K562 (cell line): ENCODE results near the gene MPPED2. TPM values are rescaled to one million over a fixed set of nuclear protein-coding genes. Genes with fewer than 3 reads are reported as not detected.

ENCODE experiments used
- ATAC-seq: fragments of 200-7000 bp; cut with Tn5 transposase; 3 replicates; pipeline ENCODE4 v1.9.1; 2020; ENCODE audit warnings: moderate library complexity
- BruUV-seq: library from RNA; stranded (reverse); fragments of 400-500 nt; replicated peaks from 2 replicates; lab custom pipeline; 2021; lab: Mats Ljungman, UMichigan
- CTCF ChIA-PET: fragments of 300-600 bp; formaldehyde crosslinking; extraction: SDS; loops from one replicate; lab custom pipeline; 2021; ENCODE audit warnings: low intra/inter-chr PET ratio; lab: Yijun Ruan, JAX
- POLR2A ChIA-PET: fragments of 300-600, 350-650 bp; sonication (Branson Sonifier 250); formaldehyde crosslinking; extraction: SDS; loops from one replicate; lab custom pipeline; 2021; ENCODE audit warnings: antibody characterized with exemption, inconsistent platforms; lab: Yijun Ruan, JAX
- DNase-seq, 4 experiments: peaks; one replicate each; pipeline versions ENCODE4 v3.0.0 to v3.0.0-alpha.2; 2011 to 2018; ENCODE audit warnings: low spot score in 3 of 4, mixed read lengths in 3 of 4; ENCODE audit errors: extremely low read depth in 1 of 4
- FAIRE-seq: peaks from 2 replicates; lab custom pipeline; 2011; peaks lifted over from hg19 to GRCh38; lab: Jason Lieb, UNC
- H2AFZ ChIP-seq: 2 replicates; pipeline ENCODE4 v1.6.0; 2011; ENCODE audit warnings: low read depth, low read length, control low read depth, inconsistent platforms
- H3K27ac ChIP-seq: fragments of 200-600 bp; 3 replicates; pipeline ENCODE4 v1.8.0; 2011; ENCODE audit warnings: low read depth, mild to moderate bottlenecking, control low read depth, inconsistent platforms, low read length, moderate library complexity, mixed read lengths; ENCODE audit errors: extremely low read depth
- H3K27me3 ChIP-seq, 2 experiments: fragments of 300-600 bp in 1 of 2; 2 replicates in 1 of 2; 3 replicates in 1 of 2; pipeline versions ENCODE4 v1.6.0 to v1.8.0; 2011; ENCODE audit warnings: inconsistent platforms in 2 of 2, low read length in 2 of 2, mild to moderate bottlenecking in 1 of 2, mixed read lengths in 1 of 2, moderate library complexity in 1 of 2; ENCODE audit not compliant: control insufficient read depth in 2 of 2, insufficient read depth in 2 of 2
- H3K36me3 ChIP-seq: fragments of 300-600 bp; 3 replicates; pipeline ENCODE4 v1.8.0; 2011; ENCODE audit warnings: mild to moderate bottlenecking, low read length, inconsistent platforms; ENCODE audit not compliant: control insufficient read depth, insufficient read depth
- H3K4me1 ChIP-seq, 2 experiments: fragments of 200-600 bp in 1 of 2; replicated peaks in 1 of 2; 2 replicates in 1 of 2; 3 replicates in 1 of 2; pipeline versions ENCODE4 v1.5.1 to v1.8.0; 2011; ENCODE audit warnings: inconsistent platforms in 2 of 2, low read length in 2 of 2, mild to moderate bottlenecking in 1 of 2, mixed read lengths in 1 of 2, moderate library complexity in 1 of 2; ENCODE audit not compliant: control insufficient read depth in 2 of 2, insufficient read depth in 2 of 2
- H3K4me2 ChIP-seq: 2 replicates; pipeline ENCODE4 v1.6.1; 2011; ENCODE audit warnings: low read length, control low read depth, inconsistent platforms, mixed read lengths; ENCODE audit not compliant: insufficient read depth
- H3K4me3 ChIP-seq: fragments of 200-600 bp; sonication (generic), shearing (Covaris generic); 2 replicates; pipeline ENCODE4 v1.5.1; 2016; ENCODE audit warnings: control low read depth, inconsistent platforms
- H3K79me2 ChIP-seq: fragments of 200-600 bp; 3 replicates; pipeline ENCODE4 v1.8.0; 2011; ENCODE audit warnings: low read length, inconsistent platforms; ENCODE audit not compliant: control insufficient read depth, insufficient read depth
- H3K9ac ChIP-seq, 2 experiments: 2 replicates each; pipeline versions ENCODE4 v1.6.0 to v1.6.1; 2011; ENCODE audit warnings: low read depth in 2 of 2, low read length in 2 of 2, control low read depth in 1 of 2, inconsistent platforms in 1 of 2, mild to moderate bottlenecking in 1 of 2, mixed read lengths in 1 of 2; ENCODE audit not compliant: insufficient read depth in 1 of 2
- H3K9me1 ChIP-seq: one replicate; pipeline ENCODE4 v1.6.0; 2011; ENCODE audit warnings: inconsistent platforms, mild to moderate bottlenecking, low read length, moderate library complexity; ENCODE audit not compliant: control insufficient read depth, insufficient read depth
- H3K9me3 ChIP-seq: replicated peaks from 2 replicates; pipeline ENCODE4 v1.5.1; 2011; ENCODE audit warnings: low read depth, low read length, inconsistent platforms; ENCODE audit not compliant: control insufficient read depth, insufficient read depth
- H4K20me1 ChIP-seq: replicated peaks from 2 replicates; pipeline ENCODE4 v1.6.1; 2011; ENCODE audit warnings: low read length, inconsistent platforms, mixed read lengths; ENCODE audit not compliant: control insufficient read depth, insufficient read depth
- ATF1 ChIP-seq, 2 experiments: fragments of 450-650 bp in 1 of 2; IDR thresholded peaks; 2 replicates each; pipeline ENCODE4 v1.6.1; 2016; ENCODE audit warnings: missing compliant biosample characterization in 1 of 2, missing genetic modification characterization in 1 of 2
- CEBPB ChIP-seq: fragments of 450-650 bp; IDR thresholded peaks from 2 replicates; pipeline ENCODE4 v1.6.1; 2016; ENCODE audit warnings: missing genetic modification characterization, missing compliant biosample characterization
- DEAF1 ChIP-seq: fragments of 450-650 bp; formaldehyde crosslinking; IDR thresholded peaks from 2 replicates; pipeline ENCODE4 v1.4.0; 2020; ENCODE audit warnings: mild to moderate bottlenecking, moderate library complexity
- DMBX1 ChIP-seq: fragments of 250-450 bp; sonication (Bioruptor Pico); IDR thresholded peaks from 2 replicates; pipeline ENCODE4 v1.8.0; 2022; ENCODE audit warnings: inconsistent platforms, mild to moderate bottlenecking, moderate library complexity, borderline replicate concordance
- GTF2F1 ChIP-seq: IDR thresholded peaks from 2 replicates; pipeline ENCODE4 v1.6.1; 2011; ENCODE audit warnings: low read depth, low read length, improper control_type of control experiment
- HNRNPUL1 ChIP-seq: fragments of 200-400 bp; formaldehyde crosslinking; IDR thresholded peaks from 2 replicates; pipeline ENCODE4 v1.6.1; 2017; ENCODE audit warnings: low read length
- KAT8 ChIP-seq: fragments of 450-650 bp; IDR thresholded peaks from 2 replicates; pipeline ENCODE4 v1.6.1; 2016; ENCODE audit warnings: low read depth, mild to moderate bottlenecking
- KDM1A ChIP-seq, 2 experiments: fragments of 450-650 bp; IDR thresholded peaks; 2 replicates each; pipeline ENCODE4 v1.6.1; 2016; ENCODE audit warnings: mild to moderate bottlenecking in 2 of 2
- KLF16 ChIP-seq: IDR thresholded peaks from 2 replicates; pipeline ENCODE4 v1.6.1; 2016; ENCODE audit warnings: antibody characterized with exemption
- NR2C2 ChIP-seq, 2 experiments: fragments of 200-800 bp in 1 of 2; sonication (Bioruptor generic) in 1 of 2; sonication (generic) in 1 of 2; formaldehyde crosslinking in 1 of 2; IDR thresholded peaks; 2 replicates each; pipeline versions ENCODE4 v1.6.1 to v1.8.0; 2016 to 2022; ENCODE audit warnings: mild to moderate bottlenecking in 1 of 2, missing compliant biosample characterization in 1 of 2, missing genetic modification characterization in 1 of 2, missing genetic modification reagents in 1 of 2
- POLR3A ChIP-seq: IDR thresholded peaks from 2 replicates; pipeline ENCODE4 v1.6.1; 2011; ENCODE audit warnings: borderline replicate concordance, mild to moderate bottlenecking, moderate library complexity; ENCODE audit not compliant: insufficient read length, insufficient read depth; ENCODE audit errors: extremely low read depth
- RBM15 ChIP-seq: fragments of 200-400 bp; formaldehyde crosslinking; IDR thresholded peaks from 2 replicates; pipeline ENCODE4 v1.6.1; 2018; ENCODE audit warnings: mild to moderate bottlenecking, low read length, moderate library complexity; ENCODE audit not compliant: insufficient read depth
- TEAD4 ChIP-seq, 2 experiments: sonication (generic) in 1 of 2; formaldehyde crosslinking in 1 of 2; IDR thresholded peaks; 2 replicates each; pipeline versions ENCODE4 v1.6.1 to v1.8.0; 2012 to 2022; ENCODE audit warnings: borderline replicate concordance in 1 of 2, inconsistent platforms in 1 of 2, low read length in 1 of 2, mild to moderate bottlenecking in 1 of 2, missing genetic modification reagents in 1 of 2
- ZNF655 ChIP-seq: fragments of 250-450 bp; sonication (Bioruptor Pico); IDR thresholded peaks from 2 replicates; pipeline ENCODE4 v1.5.0; 2021
- ZNF668 ChIP-seq: fragments of 250-450 bp; sonication (Bioruptor Pico); IDR thresholded peaks from 2 replicates; pipeline ENCODE4 v1.8.0; 2022; ENCODE audit warnings: mild to moderate bottlenecking, inconsistent platforms
- WGBS: fragments of 100-300 bp; shearing (Covaris generic); methylation state at CpG from one replicate; pipeline ENCODE4 v1.1.6; 2016; ENCODE audit warnings: low coverage, mixed read lengths; ENCODE audit not compliant: insufficient coverage; ENCODE audit errors: missing lambda C conversion rate; 5-methylcytosine and 5-hydroxymethylcytosine counted together
- in situ Hi-C: fragments of 300-500 bp; cut with MboI; formaldehyde crosslinking; loops from 4 replicates; pipeline ENCODE4 v1.15.0; 2018; ENCODE audit warnings: inconsistent platforms, mixed read lengths
- intact Hi-C: fragments of 100-400 bp; cut with micrococcal nuclease; formaldehyde crosslinking; loops from 2 replicates; pipeline ENCODE4 v1.14.2; 2022
- polyA plus RNA-seq, 8 experiments: library from polyadenylated mRNA; depleted of rRNA in 4 of 8; stranded (reverse) in 5 of 8; unstranded in 3 of 8; fragments of >200 nt; fragmentation: Nextera tagmentation in 2 of 8; fragmentation: Illumina TruSeq in 1 of 8; extraction: Ambion mirVana in 2 of 8; extraction: Trizol in 1 of 8; gene quantifications; 2 replicates each; pipeline versions ENCODE4 v1.2.1 to v1.2.3, GENCODE V29; 2011 to 2014; ENCODE audit warnings: inconsistent platforms in 1 of 8, missing spikeins in 1 of 8
- total RNA-seq, 7 experiments: library from RNA; depleted of rRNA in 6 of 7; stranded (reverse); fragments of >200 nt in 6 of 7; fragmentation: Illumina TruSeq in 2 of 7; extraction: Trizol in 2 of 7; gene quantifications; 2 replicates each; pipeline versions ENCODE4 v1.2.1 to v1.2.3, GENCODE V29; 2011 to 2021; ENCODE audit warnings: low replicate concordance in 1 of 7
- TF ChIP-seq, protein P1 (sequence below): sonication (generic); formaldehyde crosslinking; IDR thresholded peaks from 2 replicates; pipeline ENCODE4 v1.8.0; 2022; ENCODE audit warnings: mild to moderate bottlenecking, missing genetic modification reagents

MPPED2 gene
- total and polyA plus RNA-seq, 9 of the 15 experiments (the other 6 are each of a cell fraction or from before 2014, with no cell fraction given) = not detected

- Histone ChIP-seq H3K9me3 (no peaks in the 10 kb centered on the region), H3K27me3 (no peaks in the 10 kb centered on the region), H3K9ac (no peak overlapping the region), H4K20me1 (no peaks in the 10 kb centered on the region), H3K4me2 (no peak overlapping the region), H3K4me3 (no peak overlapping the region), H3K27ac (no peak overlapping the region), H3K79me2 (no peaks in the 10 kb centered on the region), H3K4me1 (no peaks in the 10 kb centered on the region), H3K36me3 (no peaks in the 10 kb centered on the region), H3K9me1 (no peaks in the 10 kb centered on the region), H2AFZ (no peak overlapping the region)
- no peak for DNase-seq
- FAIRE-seq = no peak
- CTCF ChIA-PET = no interaction called here
- BruUV-seq = no TSS peak
- intact Hi-C loops (no loop called here), in situ Hi-C loops (no loop called here)
- POLR2A ChIA-PET = no interaction called here
- WGBS = 0% methylated on average over 1 of the region's 1 CpG
- no peak for ATAC-seq
- TF ChIP-seq POLR3A (no peak), ZNF668 (CRISPR knock-in tag) (no peak), HNRNPUL1 (no peak), ZNF655 (CRISPR knock-in tag) (no peak), NR2C2 (CRISPR knock-in tag; IDR thresholded peaks at IDR 0.05) (no peak), NR2C2 (tag; IDR thresholded peaks at IDR 0.05) (no peak), ATF1 (CRISPR knock-in tag; IDR thresholded peaks at IDR 0.05) (no peak), ATF1 (tag; IDR thresholded peaks at IDR 0.05) (no peak), KLF16 (no peak), DMBX1 (CRISPR knock-in tag) (no peak), KAT8 (no peak), RBM15 (no peak), DEAF1 (CRISPR knock-in tag) (no peak), GTF2F1 (no peak), TEAD4 (IDR thresholded peaks at IDR 0.05; ENCODE audit: low read length) (no peak), TEAD4 (CRISPR knock-in tag; IDR thresholded peaks at IDR 0.05; ENCODE audit: borderline replicate concordance) (no peak), CEBPB (tag) (no peak), KDM1A (IDR thresholded peaks at IDR 0.05) (no peak)
- TF ChIP-seq, protein P1, sequence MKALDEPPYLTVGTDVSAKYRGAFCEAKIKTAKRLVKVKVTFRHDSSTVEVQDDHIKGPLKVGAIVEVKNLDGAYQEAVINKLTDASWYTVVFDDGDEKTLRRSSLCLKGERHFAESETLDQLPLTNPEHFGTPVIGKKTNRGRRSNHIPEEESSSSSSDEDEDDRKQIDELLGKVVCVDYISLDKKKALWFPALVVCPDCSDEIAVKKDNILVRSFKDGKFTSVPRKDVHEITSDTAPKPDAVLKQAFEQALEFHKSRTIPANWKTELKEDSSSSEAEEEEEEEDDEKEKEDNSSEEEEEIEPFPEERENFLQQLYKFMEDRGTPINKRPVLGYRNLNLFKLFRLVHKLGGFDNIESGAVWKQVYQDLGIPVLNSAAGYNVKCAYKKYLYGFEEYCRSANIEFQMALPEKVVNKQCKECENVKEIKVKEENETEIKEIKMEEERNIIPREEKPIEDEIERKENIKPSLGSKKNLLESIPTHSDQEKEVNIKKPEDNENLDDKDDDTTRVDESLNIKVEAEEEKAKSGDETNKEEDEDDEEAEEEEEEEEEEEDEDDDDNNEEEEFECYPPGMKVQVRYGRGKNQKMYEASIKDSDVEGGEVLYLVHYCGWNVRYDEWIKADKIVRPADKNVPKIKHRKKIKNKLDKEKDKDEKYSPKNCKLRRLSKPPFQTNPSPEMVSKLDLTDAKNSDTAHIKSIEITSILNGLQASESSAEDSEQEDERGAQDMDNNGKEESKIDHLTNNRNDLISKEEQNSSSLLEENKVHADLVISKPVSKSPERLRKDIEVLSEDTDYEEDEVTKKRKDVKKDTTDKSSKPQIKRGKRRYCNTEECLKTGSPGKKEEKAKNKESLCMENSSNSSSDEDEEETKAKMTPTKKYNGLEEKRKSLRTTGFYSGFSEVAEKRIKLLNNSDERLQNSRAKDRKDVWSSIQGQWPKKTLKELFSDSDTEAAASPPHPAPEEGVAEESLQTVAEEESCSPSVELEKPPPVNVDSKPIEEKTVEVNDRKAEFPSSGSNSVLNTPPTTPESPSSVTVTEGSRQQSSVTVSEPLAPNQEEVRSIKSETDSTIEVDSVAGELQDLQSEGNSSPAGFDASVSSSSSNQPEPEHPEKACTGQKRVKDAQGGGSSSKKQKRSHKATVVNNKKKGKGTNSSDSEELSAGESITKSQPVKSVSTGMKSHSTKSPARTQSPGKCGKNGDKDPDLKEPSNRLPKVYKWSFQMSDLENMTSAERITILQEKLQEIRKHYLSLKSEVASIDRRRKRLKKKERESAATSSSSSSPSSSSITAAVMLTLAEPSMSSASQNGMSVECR (CRISPR knock-in tag) = no peak
Observed at GRCh38 chr11:30513087-30513486, 73.1 kb downstream of the MPPED2 start.
